Natural killer cell (primary cell): ENCODE measurements around the gene MED16. TPM values are rescaled to one million over a fixed set of nuclear protein-coding genes. Genes with fewer than 3 reads are reported as not detected.

Source experiments
- ATAC-seq, 3 donors: fragments of 150-1000 bp in 2 of 3; fragments of 200-7000 bp in 1 of 3; cut with Tn5 transposase; 1 replicate in 1 of 3; 2 replicates in 2 of 3; pipeline ENCODE4 v1.10.0; 2021; ENCODE audit warnings: mild to moderate bottlenecking in 2 of 3, moderate library complexity in 2 of 3
- DNase-seq, 2 donors: peaks; one replicate each; pipeline versions ENCODE4 v3.0.0 to v3.0.0-alpha.2; 2013 to 2021; ENCODE audit warnings: mixed read lengths in 1 of 2
- H3K27ac ChIP-seq: one replicate; pipeline ENCODE4 v1.5.1; 2013; ENCODE audit warnings: mild to moderate bottlenecking, low read length
- H3K27me3 ChIP-seq: one replicate; pipeline ENCODE4 v1.6.1; 2013; ENCODE audit warnings: low read length; ENCODE audit not compliant: control insufficient read depth, insufficient read depth
- H3K36me3 ChIP-seq: one replicate; pipeline ENCODE4 v1.6.1; 2013; ENCODE audit warnings: low read length; ENCODE audit not compliant: control insufficient read depth, insufficient read depth
- H3K4me1 ChIP-seq: one replicate; pipeline ENCODE4 v1.6.1; 2013; ENCODE audit warnings: low read length; ENCODE audit not compliant: control insufficient read depth, insufficient read depth
- H3K4me3 ChIP-seq: one replicate; pipeline ENCODE4 v1.5.1; 2013; ENCODE audit warnings: low read length
- H3K9me3 ChIP-seq: one replicate; pipeline ENCODE4 v1.6.1; 2013; ENCODE audit warnings: low read length; ENCODE audit not compliant: control insufficient read depth, insufficient read depth
- H3K27ac Mint-ChIP-seq, 2 donors: one replicate each; pipeline ENCODE4 v1.8.0; 2022; ENCODE audit warnings: mild to moderate bottlenecking in 2 of 2, mixed read lengths in 2 of 2, moderate library complexity in 1 of 2
- H3K27me3 Mint-ChIP-seq, 2 donors: one replicate each; pipeline ENCODE4 v1.8.0; 2022; ENCODE audit warnings: low read depth in 2 of 2, mixed read lengths in 2 of 2
- H3K36me3 Mint-ChIP-seq: one replicate; pipeline ENCODE4 v1.8.0; 2022; ENCODE audit warnings: mixed read lengths
- H3K4me1 Mint-ChIP-seq, 2 donors: one replicate each; pipeline ENCODE4 v1.8.0; 2022; ENCODE audit warnings: mixed read lengths in 2 of 2
- H3K4me3 Mint-ChIP-seq: one replicate; pipeline ENCODE4 v1.8.0; 2022; ENCODE audit warnings: mild to moderate bottlenecking, moderate library complexity, mixed read lengths
- H3K9me3 Mint-ChIP-seq, 2 donors: one replicate each; pipeline ENCODE4 v1.8.0; 2022; ENCODE audit warnings: mixed read lengths in 2 of 2
- CTCF ChIP-seq: fragments of 200-600 bp; IDR thresholded peaks from one replicate; pipeline ENCODE4 v1.8.0; 2022; ENCODE audit warnings: antibody characterized with exemption
- WGBS: methylation state at CpG from one replicate; pipeline ENCODE4 v1.1.7; 2013; ENCODE audit warnings: missing lambda C conversion rate; ENCODE audit not compliant: insufficient coverage; 5-methylcytosine and 5-hydroxymethylcytosine counted together
- intact Hi-C: fragments of 100-400 bp; cut with micrococcal nuclease; formaldehyde crosslinking; loops from one replicate; pipeline ENCODE4 v1.14.2; 2022
- total RNA-seq, 4 donors: library from RNA; stranded (reverse); fragments of 120-200 nt in 1 of 4; gene quantifications; one replicate each; pipeline versions ENCODE4 v1.2.3 to v1.2.4, GENCODE V29; 2013 to 2022

MED16 gene
- total RNA-seq, 3 donors from 2014 or later (not counting 1 experiment from before 2014, with no cell fraction given): 44.2 to 50.1 (median 44.7) TPM

- H3K9me3 Mint-ChIP-seq: no peaks in the 10 kb centered on the region
- Histone ChIP-seq H3K4me3 (no peak overlapping the region), H3K27me3 (no peaks in the 10 kb centered on the region), H3K27ac (no peak overlapping the region), H3K36me3 (peaks cover 18% of the 10 kb centered on the region), H3K4me1 (peaks cover 20% of the 10 kb centered on the region), H3K9me3 (no peaks in the 10 kb centered on the region)
- no peaks in the 10 kb centered on the region for H3K27me3 Mint-ChIP-seq
- peaks cover 0 to 14% of the 10 kb centered on the region in 2 donors for H3K4me1 Mint-ChIP-seq
- no peak for TF ChIP-seq CTCF
- peak in 1 of 2 donors; percentile 69 for DNase-seq
- peak overlapping the region in 1 of 2 donors; percentile 70 for H3K27ac Mint-ChIP-seq
- WGBS: 96% methylated on average over 21 of the region's 33 CpGs
- ATAC-seq: no peak
- peak overlapping the region; percentile 31 for H3K4me3 Mint-ChIP-seq
- intact Hi-C loops: no loop called here
- no peaks in the 10 kb centered on the region for H3K36me3 Mint-ChIP-seq
Observed at GRCh38 chr19:871446-872265, 21.3 kb downstream of the MED16 start.

- no peak for DNase-seq
- Histone ChIP-seq H3K27ac (no peak overlapping the region), H3K27me3 (no peaks in the 10 kb centered on the region), H3K9me3 (no peaks in the 10 kb centered on the region), H3K36me3 (peaks cover 18% of the 10 kb centered on the region), H3K4me1 (peaks cover 20% of the 10 kb centered on the region), H3K4me3 (no peak overlapping the region)
- ATAC-seq: no peak
- H3K9me3 Mint-ChIP-seq: no peaks in the 10 kb centered on the region
- no peaks in the 10 kb centered on the region for H3K36me3 Mint-ChIP-seq
- H3K27me3 Mint-ChIP-seq: no peaks in the 10 kb centered on the region
- H3K4me1 Mint-ChIP-seq: peaks cover 0 to 14% of the 10 kb centered on the region in 2 donors
- TF ChIP-seq CTCF: no peak
- no peak overlapping the region for H3K27ac Mint-ChIP-seq
- 98% methylated on average over 28 of the region's 28 CpGs for WGBS
- intact Hi-C loops: no loop called here
- no peak overlapping the region for H3K4me3 Mint-ChIP-seq
Observed at GRCh38 chr19:870963-871401, 22.0 kb downstream of the MED16 start.

GRCh38 chr19:870314-870713, 22.7 kb downstream of the MED16 start:
- no peak for TF ChIP-seq CTCF
- Histone ChIP-seq H3K4me1 (peaks cover 20% of the 10 kb centered on the region), H3K27me3 (no peaks in the 10 kb centered on the region), H3K27ac (no peak overlapping the region), H3K36me3 (peaks cover 18% of the 10 kb centered on the region), H3K9me3 (no peaks in the 10 kb centered on the region), H3K4me3 (no peak overlapping the region)
- ATAC-seq (no peak), DNase-seq (no peak)
- Mint-ChIP-seq H3K4me3 (peak overlapping the region; percentile 6), H3K9me3 (no peaks in the 10 kb centered on the region), H3K27ac (peak overlapping the region in 1 of 2 donors; percentile 6), H3K4me1 (peaks cover 0 to 14% of the 10 kb centered on the region in 2 donors), H3K36me3 (no peaks in the 10 kb centered on the region), H3K27me3 (no peaks in the 10 kb centered on the region)
- WGBS: 97% methylated on average over 7 of the region's 8 CpGs
- intact Hi-C loops: no loop called here
